RWPE2 (cell line): ENCODE data around the gene PANK1.

ENCODE experiments used
- ATAC-seq: fragments of 200-7000 bp; cut with Tn5 transposase; 3 replicates; pipeline ENCODE4 v1.9.1; 2021; ENCODE audit warnings: low read depth
- DNase-seq: peaks from one replicate; pipeline ENCODE4 v3.0.0-alpha.2; 2020; ENCODE audit warnings: low spot score
- H3K27ac ChIP-seq: fragments of 450-650 bp; 2 replicates; pipeline ENCODE4 v1.5.1; 2017; ENCODE audit warnings: mild to moderate bottlenecking; ENCODE audit not compliant: poor library complexity, severe bottlenecking
- H3K27me3 ChIP-seq: fragments of 250-450 bp; sonication (Bioruptor Pico); 2 replicates; pipeline ENCODE4 v1.5.1; 2021; ENCODE audit warnings: mild to moderate bottlenecking, moderate library complexity; ENCODE audit not compliant: insufficient read depth, poor library complexity, severe bottlenecking
- H3K36me3 ChIP-seq: fragments of 250-450 bp; sonication (Bioruptor Pico); 2 replicates; pipeline ENCODE4 v1.5.1; 2020; ENCODE audit warnings: low read depth, mild to moderate bottlenecking, moderate library complexity
- H3K4me1 ChIP-seq: fragments of 250-450 bp; sonication (Bioruptor Pico); 2 replicates; pipeline ENCODE4 v1.5.1; 2021; ENCODE audit warnings: mild to moderate bottlenecking, moderate library complexity; ENCODE audit not compliant: insufficient read depth, poor library complexity, severe bottlenecking
- H3K4me3 ChIP-seq: fragments of 250-450 bp; sonication (Bioruptor Pico); 2 replicates; pipeline ENCODE4 v1.5.1; 2021; ENCODE audit warnings: mild to moderate bottlenecking, moderate library complexity; ENCODE audit not compliant: severe bottlenecking
- H3K9me3 ChIP-seq: fragments of 250-450 bp; sonication (Bioruptor Pico); 2 replicates; pipeline ENCODE4 v1.5.1; 2021; ENCODE audit warnings: mild to moderate bottlenecking, moderate library complexity; ENCODE audit not compliant: severe bottlenecking
- TF ChIP-seq, protein P1 (sequence below): fragments of 450-650 bp; IDR thresholded peaks from one replicate; pipeline ENCODE4 v1.5.1; 2017; ENCODE audit warnings: mild to moderate bottlenecking, moderate library complexity; ENCODE audit not compliant: poor library complexity, severe bottlenecking

Gene PANK1

DNA sequence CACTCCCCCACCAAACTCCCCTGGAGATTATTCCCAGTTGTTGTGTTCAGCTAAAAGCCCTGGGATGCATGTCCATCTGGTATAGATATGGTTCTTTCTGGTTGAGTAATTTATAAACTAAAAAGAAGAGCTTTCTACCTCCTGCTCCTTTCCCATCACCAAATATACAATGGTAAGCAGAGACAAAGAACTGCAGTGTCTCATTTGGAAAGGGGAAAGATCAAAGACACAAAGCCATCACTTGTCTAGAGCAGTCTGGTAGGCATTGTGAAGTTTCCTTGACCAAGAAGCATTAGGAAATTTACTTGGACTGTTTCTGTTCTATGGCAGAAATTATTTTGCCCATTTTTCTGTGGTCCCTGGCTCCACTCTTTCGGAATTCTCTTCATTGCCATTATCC lies 24.9 kb upstream of the PANK1 start:
- H3K27ac ChIP-seq = no peak overlapping the region
- no peak for ATAC-seq
- no peaks in the 10 kb centered on the region for H3K9me3 ChIP-seq
- TF ChIP-seq, protein P1, sequence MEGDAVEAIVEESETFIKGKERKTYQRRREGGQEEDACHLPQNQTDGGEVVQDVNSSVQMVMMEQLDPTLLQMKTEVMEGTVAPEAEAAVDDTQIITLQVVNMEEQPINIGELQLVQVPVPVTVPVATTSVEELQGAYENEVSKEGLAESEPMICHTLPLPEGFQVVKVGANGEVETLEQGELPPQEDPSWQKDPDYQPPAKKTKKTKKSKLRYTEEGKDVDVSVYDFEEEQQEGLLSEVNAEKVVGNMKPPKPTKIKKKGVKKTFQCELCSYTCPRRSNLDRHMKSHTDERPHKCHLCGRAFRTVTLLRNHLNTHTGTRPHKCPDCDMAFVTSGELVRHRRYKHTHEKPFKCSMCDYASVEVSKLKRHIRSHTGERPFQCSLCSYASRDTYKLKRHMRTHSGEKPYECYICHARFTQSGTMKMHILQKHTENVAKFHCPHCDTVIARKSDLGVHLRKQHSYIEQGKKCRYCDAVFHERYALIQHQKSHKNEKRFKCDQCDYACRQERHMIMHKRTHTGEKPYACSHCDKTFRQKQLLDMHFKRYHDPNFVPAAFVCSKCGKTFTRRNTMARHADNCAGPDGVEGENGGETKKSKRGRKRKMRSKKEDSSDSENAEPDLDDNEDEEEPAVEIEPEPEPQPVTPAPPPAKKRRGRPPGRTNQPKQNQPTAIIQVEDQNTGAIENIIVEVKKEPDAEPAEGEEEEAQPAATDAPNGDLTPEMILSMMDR = no peak
- no peaks in the 10 kb centered on the region for H3K36me3 ChIP-seq
- no peaks in the 10 kb centered on the region for H3K4me1 ChIP-seq
- H3K4me3 ChIP-seq = no peak overlapping the region
- DNase-seq = no peak
- H3K27me3 ChIP-seq = no peaks in the 10 kb centered on the region

DNA sequence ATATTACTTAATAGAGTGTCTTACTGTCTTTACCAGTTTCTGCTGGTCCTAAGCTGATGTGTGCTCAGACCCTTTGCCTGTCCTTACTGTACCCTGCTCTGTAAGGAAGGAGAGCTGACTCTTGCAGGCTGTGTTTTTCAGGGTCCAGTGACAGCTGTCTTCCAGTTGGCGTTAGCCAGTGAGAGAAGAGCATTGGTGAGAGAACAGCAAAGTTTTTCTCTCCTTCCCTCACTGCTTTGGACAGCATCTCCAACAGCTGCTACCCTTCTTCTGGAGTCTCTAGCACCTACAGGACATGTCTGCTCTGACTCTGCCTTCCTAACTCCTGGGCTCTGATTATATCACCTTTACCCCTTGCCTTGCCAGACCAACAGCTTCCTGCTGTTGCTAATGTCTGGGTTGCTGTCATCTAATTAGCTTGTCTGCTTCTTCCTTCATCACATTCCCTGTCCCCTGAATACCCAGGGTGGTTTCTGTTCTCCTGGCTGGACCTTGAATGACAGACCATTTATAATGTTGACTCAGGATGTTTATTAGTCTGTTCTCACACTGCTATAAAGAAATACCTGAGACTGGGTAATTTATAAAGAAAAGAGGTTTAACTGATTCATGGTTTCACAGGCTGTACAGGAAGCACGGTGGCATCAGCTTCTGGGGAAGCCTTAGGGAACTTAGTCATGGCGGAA lies 23.5 kb upstream of the PANK1 start:
- Histone ChIP-seq H3K36me3 (no peaks in the 10 kb centered on the region), H3K27me3 (no peaks in the 10 kb centered on the region), H3K27ac (no peak overlapping the region), H3K4me1 (no peaks in the 10 kb centered on the region), H3K4me3 (no peak overlapping the region), H3K9me3 (no peaks in the 10 kb centered on the region)
- TF ChIP-seq, protein P1 = no peak
- no peak; the same call in 2 of the 3 replicates for ATAC-seq
- no peak for DNase-seq

DNA sequence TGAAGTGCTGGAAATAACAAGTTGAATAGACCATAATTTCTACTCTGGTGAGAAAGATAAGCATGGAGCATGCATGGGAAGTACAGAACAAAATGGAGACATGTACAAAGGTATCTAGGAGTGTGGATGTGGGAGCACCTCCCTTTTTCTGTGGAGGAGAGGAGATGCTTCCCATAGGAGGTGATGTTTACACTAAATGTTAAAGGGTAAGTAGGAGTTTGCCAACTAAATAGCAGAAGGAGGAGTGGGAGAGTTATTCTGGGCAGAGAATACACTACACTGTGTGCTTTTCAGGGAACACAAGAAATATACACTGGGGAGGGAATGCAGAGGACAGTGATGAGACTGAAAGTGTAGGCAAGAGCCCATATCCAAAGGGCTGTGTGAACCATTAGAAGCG lies 21.1 kb upstream of the PANK1 start:
- Histone ChIP-seq H3K4me1 (no peaks in the 10 kb centered on the region), H3K27ac (no peak overlapping the region), H3K9me3 (no peaks in the 10 kb centered on the region), H3K36me3 (no peaks in the 10 kb centered on the region), H3K4me3 (no peak overlapping the region), H3K27me3 (no peaks in the 10 kb centered on the region)
- DNase-seq = no peak
- no peak for ATAC-seq
- TF ChIP-seq, protein P1 = no peak

DNA sequence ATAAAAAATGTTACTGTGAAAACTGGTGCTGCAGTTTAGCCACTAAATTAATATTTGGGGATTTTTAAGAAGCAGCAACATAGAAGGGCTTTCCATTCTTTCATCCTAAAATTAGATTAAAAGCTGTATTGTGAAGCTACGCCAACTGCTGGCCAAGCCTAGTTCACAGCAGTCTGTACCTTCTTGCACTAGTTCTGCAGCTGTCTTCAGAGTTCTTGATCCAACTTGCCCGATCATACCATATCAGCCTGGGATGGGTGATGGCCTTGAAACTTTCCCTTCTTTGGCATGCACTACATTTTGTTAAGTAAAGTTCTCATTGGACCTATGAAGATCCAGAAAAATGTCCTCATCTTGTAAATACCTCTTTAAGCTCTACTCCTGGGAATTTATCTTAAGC lies 20.3 kb upstream of the PANK1 start:
- Histone ChIP-seq H3K36me3 (no peaks in the 10 kb centered on the region), H3K9me3 (no peaks in the 10 kb centered on the region), H3K27ac (no peak overlapping the region), H3K4me3 (no peak overlapping the region), H3K4me1 (no peaks in the 10 kb centered on the region), H3K27me3 (no peaks in the 10 kb centered on the region)
- TF ChIP-seq, protein P1 = no peak
- no peak for DNase-seq
- ATAC-seq = no peak; the same call in 2 of the 3 replicates

GRCh38 chr10:89664203-89664602 lies 19.2 kb upstream of the PANK1 start:
- ATAC-seq (no peak), DNase-seq (no peak)
- Histone ChIP-seq H3K4me3 (no peak overlapping the region), H3K27me3 (no peaks in the 10 kb centered on the region), H3K9me3 (no peaks in the 10 kb centered on the region), H3K27ac (no peak overlapping the region), H3K36me3 (no peaks in the 10 kb centered on the region), H3K4me1 (no peaks in the 10 kb centered on the region)
- TF ChIP-seq, protein P1 = no peak
